Stimulated activated CD4-positive, alpha-beta T cell treated with anti-CD3 and anti-CD28 coated beads, Interleukin-4, amount 100 ng/mL, for 48 hours (primary cell): ENCODE data around the gene PGAP2.
A peak's percentile ranks its signal among the peaks of the same experiment; 100 is the strongest.
"Not testable (repeated sequence)": the region's sequence is repeated elsewhere in the genome, so short reads cannot be mapped to it uniquely, and the experiment has no call there.

Source experiments
- DNase-seq, 2 donors: peaks; one replicate each; pipeline ENCODE4 v3.0.0-alpha.2; 2020; ENCODE audit warnings: low read depth in 2 of 2

Gene PGAP2

GRCh38 chr11:3803726-3804495 is 4.4 kb upstream of the PGAP2 start:
- no peak for DNase-seq

GRCh38 chr11:3808861-3809623 is 682 bp downstream of the PGAP2 start:
- no peak for DNase-seq

GRCh38 chr11:3809624-3809928 is 1.2 kb downstream of the PGAP2 start:
- no peak for DNase-seq

GRCh38 chr11:3810446-3810845 is 2.1 kb downstream of the PGAP2 start:
- DNase-seq = no peak

GRCh38 chr11:3810951-3811350 is 2.6 kb downstream of the PGAP2 start:
- DNase-seq = no peak

- DNase-seq = not testable (repeated sequence)
Measured at GRCh38 chr11:3814832-3815231, 6.5 kb downstream of the PGAP2 start.

GRCh38 chr11:3815845-3816244 is 7.5 kb downstream of the PGAP2 start:
- no peak for DNase-seq

GRCh38 chr11:3816673-3817072 is 8.3 kb downstream of the PGAP2 start:
- no peak for DNase-seq

GRCh38 chr11:3817181-3817800 is 8.9 kb downstream of the PGAP2 start:
- DNase-seq = no peak

GRCh38 chr11:3820971-3821370 is 12.6 kb downstream of the PGAP2 start:
- no peak for DNase-seq

- DNase-seq = no peak
Measured at GRCh38 chr11:3822312-3822711, 14.0 kb downstream of the PGAP2 start.

GRCh38 chr11:3823303-3823702 is 14.9 kb downstream of the PGAP2 start:
- DNase-seq = no peak

GRCh38 chr11:3823762-3824506 is 15.6 kb downstream of the PGAP2 start:
- no peak for DNase-seq

GRCh38 chr11:3824714-3825472 is 16.5 kb downstream of the PGAP2 start:
- DNase-seq = peak; percentile 77 to 78

GRCh38 chr11:3825473-3826154 is 17.3 kb downstream of the PGAP2 start:
- no peak for DNase-seq

GRCh38 chr11:3826721-3827120 is 18.4 kb downstream of the PGAP2 start:
- no peak for DNase-seq

GRCh38 chr11:3827434-3828186 is 19.2 kb downstream of the PGAP2 start:
- DNase-seq = no peak

- no peak for DNase-seq
Measured at GRCh38 chr11:3830088-3830487, 21.7 kb downstream of the PGAP2 start.

GRCh38 chr11:3830730-3831129 is 22.4 kb downstream of the PGAP2 start:
- DNase-seq = no peak
